Measurements from ENCODE around the gene CLEC3B. TPM values are rescaled to one million over a fixed set of nuclear protein-coding genes. Genes with fewer than 3 reads are reported as not detected.

The CLEC3B gene
- polyA plus RNA-seq, 3 donors: 3.9 to 22.7 (median 14.5) TPM

GRCh38 chr3:45011756-45012508, 14.2 kb upstream of the CLEC3B start:
- peak overlapping the region; percentile 46 to 87 (median 77) for H3K27ac Mint-ChIP-seq
- H3K4me1 ChIP-seq (ENCODE audit: control insufficient read depth in 1 of 2, insufficient read depth in 2 of 2, low read length in 2 of 2): peaks cover 19 to 23% of the 10 kb centered on the region in 2 donors
- peaks cover 0 to 3% (median 0%) of the 10 kb centered on the region in 3 donors for H3K27me3 Mint-ChIP-seq (ENCODE audit: low read depth in 3 of 3)
- peak overlapping the region; percentile 46 for H3K4me2 ChIP-seq (replicated peaks; ENCODE audit: extremely low read depth, low read length, poor library complexity, severe bottlenecking)
- no peaks in the 10 kb centered on the region for H3K27me3 ChIP-seq (ENCODE audit: control insufficient read depth in 2 of 2, insufficient read depth in 2 of 2, low read length in 2 of 2)
- DNase-seq: peak; percentile 18 to 25 (median 24)
- no peak for TF ChIP-seq CTCF (IDR thresholded peaks at IDR 0.05)
- no peaks in the 10 kb centered on the region for H3K79me2 ChIP-seq (ENCODE audit: insufficient read depth, low read length)
- H2AFZ ChIP-seq (ENCODE audit: insufficient read depth, low read depth, low read length, poor library complexity, severe bottlenecking): peak overlapping the region; percentile 63
- peak overlapping the region; percentile 42 to 80 for H3K27ac ChIP-seq (ENCODE audit: low read depth in 1 of 2, low read length in 2 of 2)
- peak overlapping the region; percentile 22 for H3K9ac ChIP-seq (ENCODE audit: insufficient read depth, low read length, poor library complexity, severe bottlenecking)
- H3K36me3 Mint-ChIP-seq: peaks cover 49 to 55% of the 10 kb centered on the region in 2 donors
- peaks cover 23% of the 10 kb centered on the region for H3K4me1 Mint-ChIP-seq
- intact Hi-C loops (cut with micrococcal nuclease): no loop called here
- no peaks in the 10 kb centered on the region for H4K20me1 ChIP-seq (ENCODE audit: insufficient read depth, low read length)
- H3K4me3 ChIP-seq (replicated peaks in 1 of 3; ENCODE audit: low read depth in 2 of 3, low read length in 3 of 3): peak overlapping the region in 1 of 3 experiments; percentile 17
- H3K36me3 ChIP-seq (replicated peaks in 1 of 2; ENCODE audit: control insufficient read depth in 1 of 2, insufficient read depth in 2 of 2, low read length in 2 of 2): peaks cover 13 to 41% of the 10 kb centered on the region in 2 donors
- H3K9me3 Mint-ChIP-seq: no peaks in the 10 kb centered on the region
- peak overlapping the region in 1 of 2 donors; percentile 42 for H3K4me3 Mint-ChIP-seq
- no peaks in the 10 kb centered on the region for H3K9me3 ChIP-seq (replicated peaks in 1 of 2; ENCODE audit: control insufficient read depth in 1 of 2, insufficient read depth in 1 of 2, low read length in 2 of 2)
- 8% methylated on average over 5 of the region's 7 CpGs for WGBS (ENCODE audit: insufficient coverage)

- Mint-ChIP-seq H3K27me3 (ENCODE audit: low read depth in 3 of 3) (peaks cover 0 to 3% (median 0%) of the 10 kb centered on the region in 3 donors), H3K4me1 (peaks cover 23% of the 10 kb centered on the region), H3K36me3 (peaks cover 42 to 49% of the 10 kb centered on the region in 2 donors), H3K4me3 (no peak overlapping the region), H3K27ac (peak overlapping the region in 5 of 7 donors; percentile 46 to 79 (median 75)), H3K9me3 (peaks cover 0 to 2% (median 0%) of the 10 kb centered on the region in 7 donors)
- no peaks in the 10 kb centered on the region for H3K27me3 ChIP-seq (ENCODE audit: control insufficient read depth in 2 of 2, insufficient read depth in 2 of 2, low read length in 2 of 2)
- H3K4me2 ChIP-seq (replicated peaks; ENCODE audit: extremely low read depth, low read length, poor library complexity, severe bottlenecking): peak overlapping the region; percentile 46
- no peak for DNase-seq
- H3K79me2 ChIP-seq (ENCODE audit: insufficient read depth, low read length): no peaks in the 10 kb centered on the region
- peak overlapping the region; percentile 63 for H2AFZ ChIP-seq (ENCODE audit: insufficient read depth, low read depth, low read length, poor library complexity, severe bottlenecking)
- H3K9ac ChIP-seq (ENCODE audit: insufficient read depth, low read length, poor library complexity, severe bottlenecking): no peak overlapping the region
- H3K4me3 ChIP-seq (replicated peaks in 1 of 3; ENCODE audit: low read depth in 2 of 3, low read length in 3 of 3): peak overlapping the region in 1 of 3 experiments; percentile 17
- H4K20me1 ChIP-seq (ENCODE audit: insufficient read depth, low read length): no peaks in the 10 kb centered on the region
- peak overlapping the region; percentile 31 to 80 for H3K27ac ChIP-seq (ENCODE audit: low read depth in 1 of 2, low read length in 2 of 2)
- intact Hi-C loops (cut with micrococcal nuclease): no loop called here
- no peak for TF ChIP-seq CTCF (IDR thresholded peaks at IDR 0.05)
- H3K4me1 ChIP-seq (ENCODE audit: control insufficient read depth in 1 of 2, insufficient read depth in 2 of 2, low read length in 2 of 2): peaks cover 19 to 23% of the 10 kb centered on the region in 2 donors
- WGBS (ENCODE audit: insufficient coverage): 100% methylated on average over 3 of the region's 4 CpGs
- peaks cover 7 to 35% of the 10 kb centered on the region in 2 donors for H3K36me3 ChIP-seq (replicated peaks in 1 of 2; ENCODE audit: control insufficient read depth in 1 of 2, insufficient read depth in 2 of 2, low read length in 2 of 2)
- H3K9me3 ChIP-seq (replicated peaks in 1 of 2; ENCODE audit: control insufficient read depth in 1 of 2, insufficient read depth in 1 of 2, low read length in 2 of 2): no peaks in the 10 kb centered on the region
Measured at GRCh38 chr3:45012577-45012976, 13.5 kb upstream of the CLEC3B start.

All from CD14-positive monocyte (primary cell).